GM06990 (cell line): ENCODE results near the gene ROR2.

Source experiments
- DNase-seq: peaks from one replicate; pipeline ENCODE4 v3.0.0-alpha.2; 2011; ENCODE audit not compliant: insufficient read length; ENCODE audit errors: extremely low read depth
- H3K27me3 ChIP-seq: replicated peaks from 2 replicates; pipeline ENCODE4 v1.6.0; 2011; ENCODE audit warnings: low read length; ENCODE audit not compliant: control insufficient read depth, insufficient read depth
- H3K36me3 ChIP-seq: 2 replicates; pipeline ENCODE4 v1.5.1; 2011; ENCODE audit warnings: low read length; ENCODE audit not compliant: control insufficient read depth, insufficient read depth
- H3K4me3 ChIP-seq: replicated peaks from 2 replicates; pipeline ENCODE4 v1.5.1; 2011; ENCODE audit warnings: low read depth, mild to moderate bottlenecking, control low read depth, low read length
- TF ChIP-seq, protein P1 (sequence below): IDR thresholded peaks from 2 replicates; pipeline ENCODE4 v1.5.1; 2011; ENCODE audit warnings: low read length, control low read depth, mild to moderate bottlenecking, inconsistent platforms; ENCODE audit not compliant: insufficient read depth, poor library complexity, severe bottlenecking

The ROR2 gene

DNA sequence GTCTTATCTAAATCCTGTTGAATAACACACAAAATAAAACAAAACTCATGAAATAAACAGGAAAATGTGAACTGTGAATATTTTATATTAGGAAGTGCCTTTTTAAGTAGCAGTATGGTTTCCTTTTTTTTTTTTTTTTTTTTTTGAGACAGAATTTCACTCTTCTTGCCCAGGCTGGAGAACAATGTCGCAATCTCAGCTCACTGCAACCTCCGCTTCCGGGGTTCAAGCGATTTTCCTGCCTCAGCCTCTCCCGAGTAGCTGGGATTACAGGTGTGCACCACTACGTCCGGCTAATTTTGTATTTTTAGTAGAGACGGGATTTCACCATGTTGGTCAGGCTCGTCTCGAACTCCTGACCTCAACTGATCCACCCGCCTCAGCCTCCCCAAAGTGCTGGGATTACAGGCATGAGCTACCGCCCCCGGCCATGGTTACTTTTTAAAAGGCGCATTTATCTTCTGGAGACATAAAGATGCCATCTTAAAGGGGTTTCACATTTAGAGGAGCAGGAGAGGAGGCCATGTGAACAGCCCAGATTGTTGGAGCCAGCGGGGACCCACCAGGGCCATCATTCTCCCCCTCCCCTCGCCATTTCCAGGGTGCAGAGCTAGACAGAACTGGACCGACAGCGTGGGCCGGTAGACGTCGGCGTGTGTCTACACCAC, 64.1 kb downstream of the ROR2 start:
- Histone ChIP-seq H3K36me3 (no peaks in the 10 kb centered on the region), H3K27me3 (no peaks in the 10 kb centered on the region; the same call in 1 of the 2 replicates), H3K4me3 (no peak overlapping the region)
- DNase-seq = no peak
- TF ChIP-seq, protein P1, sequence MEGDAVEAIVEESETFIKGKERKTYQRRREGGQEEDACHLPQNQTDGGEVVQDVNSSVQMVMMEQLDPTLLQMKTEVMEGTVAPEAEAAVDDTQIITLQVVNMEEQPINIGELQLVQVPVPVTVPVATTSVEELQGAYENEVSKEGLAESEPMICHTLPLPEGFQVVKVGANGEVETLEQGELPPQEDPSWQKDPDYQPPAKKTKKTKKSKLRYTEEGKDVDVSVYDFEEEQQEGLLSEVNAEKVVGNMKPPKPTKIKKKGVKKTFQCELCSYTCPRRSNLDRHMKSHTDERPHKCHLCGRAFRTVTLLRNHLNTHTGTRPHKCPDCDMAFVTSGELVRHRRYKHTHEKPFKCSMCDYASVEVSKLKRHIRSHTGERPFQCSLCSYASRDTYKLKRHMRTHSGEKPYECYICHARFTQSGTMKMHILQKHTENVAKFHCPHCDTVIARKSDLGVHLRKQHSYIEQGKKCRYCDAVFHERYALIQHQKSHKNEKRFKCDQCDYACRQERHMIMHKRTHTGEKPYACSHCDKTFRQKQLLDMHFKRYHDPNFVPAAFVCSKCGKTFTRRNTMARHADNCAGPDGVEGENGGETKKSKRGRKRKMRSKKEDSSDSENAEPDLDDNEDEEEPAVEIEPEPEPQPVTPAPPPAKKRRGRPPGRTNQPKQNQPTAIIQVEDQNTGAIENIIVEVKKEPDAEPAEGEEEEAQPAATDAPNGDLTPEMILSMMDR = no peak

GRCh38 chr9:91884696-91885687, 65.0 kb downstream of the ROR2 start:
- Histone ChIP-seq H3K36me3 (no peaks in the 10 kb centered on the region), H3K27me3 (no peaks in the 10 kb centered on the region; the same call in 1 of the 2 replicates), H3K4me3 (no peak overlapping the region)
- TF ChIP-seq, protein P1 = no peak
- no peak for DNase-seq

- Histone ChIP-seq H3K4me3 (no peak overlapping the region), H3K36me3 (no peaks in the 10 kb centered on the region), H3K27me3 (no peaks in the 10 kb centered on the region; the same call in 1 of the 2 replicates)
- TF ChIP-seq, protein P1 = no peak
- no peak for DNase-seq
These were observed 65.9 kb downstream of the ROR2 start for GRCh38 chr9:91884153-91884552.

- DNase-seq = no peak
- TF ChIP-seq, protein P1 = no peak
- Histone ChIP-seq H3K27me3 (no peaks in the 10 kb centered on the region; the same call in 1 of the 2 replicates), H3K36me3 (no peaks in the 10 kb centered on the region), H3K4me3 (no peak overlapping the region)
These were observed 66.5 kb downstream of the ROR2 start for GRCh38 chr9:91883503-91883902.

DNA sequence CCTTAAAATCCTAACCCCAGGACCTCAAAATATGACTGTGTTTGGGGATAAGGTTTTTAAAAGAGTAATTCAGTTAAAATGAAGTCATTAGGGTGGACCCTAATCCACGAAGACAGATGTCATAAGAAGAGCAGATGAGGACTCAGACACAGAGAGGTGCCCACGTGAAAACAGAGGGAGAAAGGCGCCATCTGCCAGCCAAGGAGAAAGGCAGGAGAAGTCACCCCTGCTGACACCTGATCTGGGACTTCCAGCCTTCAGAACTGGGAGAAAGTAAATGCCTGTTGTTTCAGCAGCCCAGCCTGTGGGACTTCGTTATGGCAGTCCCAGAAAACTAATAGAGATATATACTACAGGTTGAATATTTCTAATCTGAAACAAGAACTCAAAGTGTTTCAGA, 67.4 kb downstream of the ROR2 start:
- no peak for DNase-seq
- Histone ChIP-seq H3K36me3 (no peaks in the 10 kb centered on the region), H3K27me3 (no peaks in the 10 kb centered on the region; the same call in 1 of the 2 replicates), H3K4me3 (no peak overlapping the region)
- TF ChIP-seq, protein P1 = peak; percentile 5
